Large intestine (tissue), 3 donors: ENCODE results near the gene UBQLN3. TPM values are rescaled to one million over a fixed set of nuclear protein-coding genes. Genes with fewer than 3 reads are reported as not detected.

Source experiments
- DNase-seq, 2 donors: peaks; one replicate each; pipeline versions ENCODE4 v3.0.0 to v3.0.0-alpha.2; 2013
- H3K27ac ChIP-seq: one replicate; pipeline ENCODE4 v1.5.1; 2013; ENCODE audit warnings: low read length
- H3K27me3 ChIP-seq: 2 replicates; pipeline ENCODE4 v1.6.1; 2013; ENCODE audit warnings: low read length; ENCODE audit not compliant: control insufficient read depth, insufficient read depth
- H3K36me3 ChIP-seq: 2 replicates; pipeline ENCODE4 v1.6.1; 2013; ENCODE audit warnings: low read length; ENCODE audit not compliant: control insufficient read depth, insufficient read depth
- H3K4me1 ChIP-seq: one replicate; pipeline ENCODE4 v1.6.1; 2013; ENCODE audit warnings: low read length; ENCODE audit not compliant: control insufficient read depth, insufficient read depth
- H3K4me3 ChIP-seq: one replicate; pipeline ENCODE4 v1.5.1; 2013; ENCODE audit warnings: low read length
- H3K9me3 ChIP-seq: one replicate; pipeline ENCODE4 v1.6.1; 2013; ENCODE audit warnings: mild to moderate bottlenecking, low read depth, low read length, moderate library complexity; ENCODE audit not compliant: control insufficient read depth
- WGBS: methylation state at CpG from one replicate; pipeline ENCODE4 v1.1.5; 2013; ENCODE audit warnings: low lambda C conversion rate; ENCODE audit not compliant: insufficient coverage; 5-methylcytosine and 5-hydroxymethylcytosine counted together
- polyA plus RNA-seq: library from polyadenylated mRNA; unstranded; fragments of 120-200 nt; gene quantifications from one replicate; pipeline ENCODE4 v1.2.1, GENCODE V29; 2013

The UBQLN3 gene
- polyA plus RNA-seq, 1 donor: not detected

DNA sequence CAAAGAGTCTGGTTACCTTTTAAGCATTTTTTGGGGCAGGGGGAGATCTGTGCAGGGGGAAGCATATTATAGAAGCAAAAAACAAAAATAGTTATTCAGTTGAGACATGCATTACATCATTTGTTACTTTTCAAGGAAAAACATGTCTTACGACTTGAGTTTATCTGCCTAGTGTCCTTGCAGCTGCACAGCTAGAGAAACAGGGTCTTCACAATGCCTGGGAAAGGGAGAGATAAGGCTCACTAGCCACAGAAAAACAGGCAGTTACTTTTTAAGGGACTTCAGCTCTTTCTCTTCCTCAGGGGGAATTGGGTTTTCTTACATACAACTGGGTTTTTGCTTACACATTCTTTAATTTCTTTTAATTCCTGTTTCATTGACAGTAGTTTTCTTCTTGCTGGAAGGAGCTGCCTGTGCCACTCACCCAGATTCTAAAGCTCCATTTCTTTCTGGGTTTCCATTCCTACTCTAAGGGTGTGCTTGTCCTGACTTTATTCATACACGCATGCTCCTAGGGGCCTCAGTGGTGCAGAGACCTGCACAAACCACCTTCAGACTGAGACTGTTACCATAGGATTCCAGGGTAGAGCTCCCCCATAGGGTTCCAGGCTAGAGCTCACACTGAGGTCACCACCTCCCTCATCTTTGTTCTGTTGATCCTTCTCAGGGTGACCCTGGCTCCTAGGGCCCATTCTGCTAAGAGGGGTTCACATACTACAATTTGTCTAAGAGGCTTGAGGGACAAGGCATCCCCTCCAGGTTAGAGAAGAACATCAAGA, 21.5 kb upstream of the UBQLN3 start:
- Histone ChIP-seq H3K4me1 (no peaks in the 10 kb centered on the region), H3K36me3 (no peaks in the 10 kb centered on the region), H3K27me3 (no peaks in the 10 kb centered on the region), H3K9me3 (no peaks in the 10 kb centered on the region), H3K27ac (no peak overlapping the region), H3K4me3 (no peak overlapping the region)
- 20% methylated on average over 1 of the region's 2 CpGs for WGBS
- no peak for DNase-seq

DNA sequence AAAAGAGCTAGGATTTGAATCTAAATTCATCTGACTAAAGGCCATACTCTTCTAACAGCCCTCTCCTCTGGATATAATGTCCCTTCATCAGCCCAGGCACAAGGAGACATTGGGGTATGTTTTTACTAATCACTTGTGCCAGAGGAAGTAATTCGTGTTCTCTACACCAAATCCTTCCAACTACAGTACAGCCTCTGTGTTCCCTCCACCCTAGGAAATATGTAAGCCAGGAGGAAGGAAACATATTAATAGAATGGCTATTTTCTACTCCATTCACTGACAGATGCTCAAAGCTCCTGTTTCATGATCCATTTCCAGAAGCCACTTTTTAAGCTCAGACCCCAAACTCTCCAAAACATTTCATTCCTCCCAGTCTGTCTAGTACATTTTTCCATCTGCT, 18.7 kb upstream of the UBQLN3 start:
- Histone ChIP-seq H3K27ac (no peak overlapping the region), H3K4me3 (no peak overlapping the region), H3K27me3 (no peaks in the 10 kb centered on the region), H3K36me3 (no peaks in the 10 kb centered on the region), H3K4me1 (no peaks in the 10 kb centered on the region), H3K9me3 (no peaks in the 10 kb centered on the region)
- no peak for DNase-seq
- WGBS: no CpG with 5 or more reads among the region's 1 CpG

DNA sequence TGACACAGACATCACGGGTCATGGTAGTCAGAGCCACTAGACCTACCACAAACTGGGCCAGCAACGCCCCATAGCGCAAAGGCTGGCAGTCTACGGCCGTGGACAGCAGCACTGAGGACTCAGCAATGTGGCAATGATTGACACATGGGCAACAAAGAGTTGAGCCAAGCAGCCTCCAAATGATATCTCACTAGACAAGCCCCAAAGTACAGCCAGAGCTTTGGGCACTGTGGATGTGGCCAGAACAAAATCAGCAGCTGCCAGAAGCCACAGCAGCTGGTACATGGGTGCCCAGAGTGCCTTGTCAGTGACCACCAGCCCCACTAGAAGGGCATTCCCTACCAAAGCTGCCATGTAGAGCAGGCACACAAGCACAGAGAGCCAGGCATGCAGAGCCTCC, 18.0 kb upstream of the UBQLN3 start:
- no peaks in the 10 kb centered on the region for H3K27me3 ChIP-seq
- no CpG with 5 or more reads among the region's 5 CpGs for WGBS
- H3K4me3 ChIP-seq: no peak overlapping the region
- H3K9me3 ChIP-seq: no peaks in the 10 kb centered on the region
- no peaks in the 10 kb centered on the region for H3K4me1 ChIP-seq
- no peaks in the 10 kb centered on the region for H3K36me3 ChIP-seq
- no peak for DNase-seq
- no peak overlapping the region for H3K27ac ChIP-seq

GRCh38 chr11:5524756-5525155, 15.0 kb upstream of the UBQLN3 start:
- Histone ChIP-seq H3K36me3 (no peaks in the 10 kb centered on the region), H3K27ac (no peak overlapping the region), H3K27me3 (no peaks in the 10 kb centered on the region), H3K4me3 (no peak overlapping the region), H3K9me3 (no peaks in the 10 kb centered on the region), H3K4me1 (no peaks in the 10 kb centered on the region)
- DNase-seq: no peak
- whole genome bisulfite sequencing: no CpG with 5 or more reads among the region's 3 CpGs

DNA sequence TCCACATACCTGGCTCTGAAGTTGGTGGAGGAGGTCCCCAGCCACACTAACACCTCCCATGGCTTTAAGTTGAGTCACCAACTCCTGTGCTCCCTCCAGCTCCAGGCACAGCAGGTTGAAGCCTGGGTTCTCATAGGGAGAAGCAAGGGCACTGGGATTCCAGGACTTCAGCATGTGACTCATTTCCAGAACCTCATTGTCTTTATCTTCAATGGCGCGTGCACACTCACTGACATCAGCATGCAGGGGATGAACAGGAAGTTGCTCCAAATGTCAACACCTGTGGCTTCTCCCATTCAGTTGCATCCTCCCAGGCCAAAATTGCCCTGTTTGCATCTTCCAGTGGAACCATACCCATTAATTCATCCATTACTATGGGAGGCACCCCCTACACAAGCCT, 12.6 kb upstream of the UBQLN3 start:
- no peak for DNase-seq
- no CpG with 5 or more reads among the region's 2 CpGs for WGBS

GRCh38 chr11:5521540-5521939, 11.8 kb upstream of the UBQLN3 start:
- Histone ChIP-seq H3K4me3 (no peak overlapping the region), H3K9me3 (no peaks in the 10 kb centered on the region), H3K36me3 (no peaks in the 10 kb centered on the region), H3K27ac (no peak overlapping the region), H3K4me1 (no peaks in the 10 kb centered on the region), H3K27me3 (no peaks in the 10 kb centered on the region)
- DNase-seq: no peak
- WGBS: no CpG with 5 or more reads among the region's 4 CpGs

More for the DNA sequence above, 12.6 kb upstream of the UBQLN3 start:
- H3K27ac ChIP-seq: no peak overlapping the region
- H3K27me3 ChIP-seq: no peaks in the 10 kb centered on the region
- no peak overlapping the region for H3K4me3 ChIP-seq
- H3K4me1 ChIP-seq: no peaks in the 10 kb centered on the region
- no peaks in the 10 kb centered on the region for H3K36me3 ChIP-seq
- H3K9me3 ChIP-seq: no peaks in the 10 kb centered on the region

- DNase-seq: no peak
- Histone ChIP-seq H3K4me3 (no peak within 1 kb of the TSS), H3K27ac (no peak within 1 kb of the TSS), H3K4me1 (no peaks in the 10 kb centered on the region), H3K9me3 (no peaks in the 10 kb centered on the region), H3K27me3 (no peaks in the 10 kb centered on the region), H3K36me3 (no peaks in the 10 kb centered on the region)
- WGBS: 100% methylated on average over 2 of the region's 2 CpGs
Measured at GRCh38 chr11:5516599-5516998, 6.8 kb upstream of the UBQLN3 start, which contains the start of gene UBQLNL. TSS of gene UBQLNL (minus strand) at chr11:5516699. CDS start at chr11:5516441, 258 bp downstream.

- DNase-seq: no peak
- Histone ChIP-seq H3K36me3 (no peaks in the 10 kb centered on the region), H3K4me3 (no peak overlapping the region), H3K9me3 (no peaks in the 10 kb centered on the region), H3K4me1 (no peaks in the 10 kb centered on the region), H3K27me3 (no peaks in the 10 kb centered on the region), H3K27ac (no peak overlapping the region)
Measured at GRCh38 chr11:5514841-5515240, 5.1 kb upstream of the UBQLN3 start.

GRCh38 chr11:5508605-5509004, 1.2 kb downstream of the UBQLN3 start:
- Histone ChIP-seq H3K27me3 (no peaks in the 10 kb centered on the region), H3K36me3 (no peaks in the 10 kb centered on the region), H3K27ac (no peak overlapping the region), H3K4me3 (no peak overlapping the region), H3K4me1 (no peaks in the 10 kb centered on the region), H3K9me3 (no peaks in the 10 kb centered on the region)
- WGBS: no CpG with 5 or more reads among the region's 8 CpGs
- DNase-seq: no peak

- no peak overlapping the region for H3K4me3 ChIP-seq
- no peaks in the 10 kb centered on the region for H3K36me3 ChIP-seq
- no peak for DNase-seq
- H3K9me3 ChIP-seq: no peaks in the 10 kb centered on the region
- WGBS: no CpG with 5 or more reads among the region's 6 CpGs
- no peaks in the 10 kb centered on the region for H3K4me1 ChIP-seq
- H3K27me3 ChIP-seq: no peaks in the 10 kb centered on the region
- H3K27ac ChIP-seq: no peak overlapping the region
Measured at GRCh38 chr11:5507933-5508305, 1.8 kb downstream of the UBQLN3 start.
